SK-N-SH (cell line): ENCODE data around the gene PAXX. TPM values are rescaled to one million over a fixed set of nuclear protein-coding genes. Genes with fewer than 3 reads are reported as not detected.

Experiments
- CTCF ChIA-PET: fragments of 300-600, 350-600 bp; formaldehyde crosslinking; extraction: SDS; loops from one replicate; lab custom pipeline; 2021; lab: Yijun Ruan, JAX
- POLR2A ChIA-PET: fragments of 350-600 bp; sonication (Branson Sonifier 250); formaldehyde crosslinking; extraction: SDS; loops from one replicate; lab custom pipeline; 2020; ENCODE audit warnings: antibody characterized with exemption, inconsistent platforms; lab: Yijun Ruan, JAX
- DNase-seq: peaks from one replicate; pipeline ENCODE4 v3.0.0; 2012
- H2AFZ ChIP-seq: fragments of 200-600 bp; sonication (generic); 2 replicates; pipeline ENCODE4 v1.8.1; 2016; ENCODE audit warnings: antibody characterized with exemption, mild to moderate bottlenecking, low read depth
- H3F3A ChIP-seq: fragments of 200-600 bp; sonication (generic); replicated peaks from 2 replicates; pipeline ENCODE3; 2016; ENCODE audit warnings: antibody characterized with exemption, mild to moderate bottlenecking; ENCODE audit not compliant: insufficient read depth
- H3K27ac ChIP-seq, 2 experiments: fragments of 200-500 bp in 1 of 2; fragments of 200-600 bp in 1 of 2; sonication (Bioruptor generic) in 1 of 2; sonication (generic), shearing (Covaris generic) in 1 of 2; 2 replicates each; pipeline versions ENCODE4 v1.5.1 to v1.6.1; 2014 to 2016; ENCODE audit warnings: low read depth in 2 of 2, inconsistent platforms in 1 of 2, low read length in 1 of 2, mild to moderate bottlenecking in 1 of 2, mixed read lengths in 1 of 2
- H3K27me3 ChIP-seq: fragments of 200-600 bp; sonication (generic), shearing (Covaris generic); 2 replicates; pipeline ENCODE4 v1.6.1; 2016; ENCODE audit warnings: mixed run types; ENCODE audit not compliant: insufficient read depth
- H3K36me3 ChIP-seq, 2 experiments: fragments of 200-500 bp in 1 of 2; fragments of 200-600 bp in 1 of 2; sonication (Bioruptor generic) in 1 of 2; sonication (generic) in 1 of 2; replicated peaks in 1 of 2; 2 replicates each; pipeline versions ENCODE3 to v1.5.1; 2014 to 2016; ENCODE audit warnings: low read length in 1 of 2, mild to moderate bottlenecking in 1 of 2; ENCODE audit not compliant: insufficient read depth in 2 of 2, control insufficient read depth in 1 of 2
- H3K4me1 ChIP-seq, 2 experiments: fragments of 200-500 bp in 1 of 2; fragments of 200-600 bp in 1 of 2; sonication (Bioruptor generic) in 1 of 2; sonication (generic), shearing (Covaris generic) in 1 of 2; 2 replicates each; pipeline versions ENCODE4 v1.5.1 to v1.6.1; 2014 to 2016; ENCODE audit warnings: low read depth in 1 of 2, low read length in 1 of 2, mixed run types in 1 of 2; ENCODE audit not compliant: insufficient read depth in 2 of 2, control insufficient read depth in 1 of 2
- H3K4me2 ChIP-seq: fragments of 200-600 bp; sonication (generic), shearing (Covaris generic); 2 replicates; pipeline ENCODE4 v1.6.1; 2017; ENCODE audit warnings: mixed run types
- H3K4me3 ChIP-seq, 2 experiments: fragments of 200-500 bp in 1 of 2; fragments of 200-600 bp in 1 of 2; sonication (Bioruptor generic) in 1 of 2; sonication (generic), shearing (Covaris generic) in 1 of 2; 2 replicates each; pipeline versions ENCODE4 v1.5.1 to v1.8.1; 2014 to 2016; ENCODE audit warnings: low read depth in 2 of 2, inconsistent platforms in 1 of 2, low read length in 1 of 2, mild to moderate bottlenecking in 1 of 2, mixed read lengths in 1 of 2, moderate library complexity in 1 of 2
- H3K79me2 ChIP-seq: fragments of 200-600 bp; sonication (generic); 2 replicates; pipeline ENCODE4 v1.8.1; 2017; ENCODE audit warnings: mild to moderate bottlenecking; ENCODE audit not compliant: insufficient read depth
- H3K9ac ChIP-seq: fragments of 200-600 bp; sonication (generic); 2 replicates; pipeline ENCODE4 v1.6.1; 2017; ENCODE audit warnings: mixed run types
- H3K9me2 ChIP-seq: fragments of 200-600 bp; sonication (generic); 2 replicates; pipeline ENCODE4 v1.6.1; 2017; ENCODE audit warnings: mixed run types
- H3K9me3 ChIP-seq: fragments of 200-600 bp; sonication (generic); 2 replicates; pipeline ENCODE4 v1.6.1; 2017; ENCODE audit warnings: mixed run types, mild to moderate bottlenecking, moderate library complexity
- H4K20me1 ChIP-seq: fragments of 200-600 bp; sonication (generic); 2 replicates; pipeline ENCODE4 v1.6.1; 2017; ENCODE audit warnings: mild to moderate bottlenecking, mixed run types; ENCODE audit not compliant: insufficient read depth
- IRF3 ChIP-seq: fragments of 150-350 bp; IDR thresholded peaks from 2 replicates; pipeline ENCODE4 v1.6.1; 2016; ENCODE audit warnings: mild to moderate bottlenecking, low read depth, low read length
- JUND ChIP-seq: IDR thresholded peaks from 2 replicates; pipeline ENCODE4 v1.4.0; 2012
- MEF2A ChIP-seq: IDR thresholded peaks from 2 replicates; pipeline ENCODE4 v1.4.0; 2012; ENCODE audit warnings: low read depth, borderline replicate concordance
- NRF1 ChIP-seq: IDR thresholded peaks from 2 replicates; pipeline ENCODE4 v1.6.1; 2012; ENCODE audit warnings: low read depth, mild to moderate bottlenecking, low read length
- POLR2AphosphoS5 ChIP-seq: IDR thresholded peaks from 2 replicates; pipeline ENCODE4 v1.6.1; 2012; ENCODE audit warnings: low read depth, low read length
- RFX5 ChIP-seq: IDR thresholded peaks from 2 replicates; pipeline ENCODE4 v1.6.1; 2012; ENCODE audit warnings: mild to moderate bottlenecking, improper control_type of control experiment, low read length
- RXRA ChIP-seq: IDR thresholded peaks from 2 replicates; pipeline ENCODE4 v1.4.0; 2012; ENCODE audit warnings: low read depth, mild to moderate bottlenecking, borderline replicate concordance
- TEAD4 ChIP-seq: IDR thresholded peaks from 2 replicates; pipeline ENCODE4 v1.4.0; 2012; ENCODE audit warnings: mild to moderate bottlenecking, borderline replicate concordance; ENCODE audit not compliant: insufficient read depth
- USF1 ChIP-seq: IDR thresholded peaks from 2 replicates; pipeline ENCODE4 v1.4.0; 2012; ENCODE audit warnings: low read depth, borderline replicate concordance
- WGBS: methylation state at CpG from one replicate; pipeline ENCODE4 v1.1.6; 2017; ENCODE audit warnings: low lambda C conversion rate; 5-methylcytosine and 5-hydroxymethylcytosine counted together
- polyA plus RNA-seq, 3 experiments: library from polyadenylated mRNA; depleted of rRNA; stranded (reverse); fragments of >200 nt; gene quantifications; 2 replicates each; pipeline ENCODE4 v1.2.3, GENCODE V29; 2012
- TF ChIP-seq, protein P1 (sequence below): IDR thresholded peaks from 2 replicates; pipeline ENCODE4 v1.4.0; 2012; ENCODE audit warnings: low read depth, borderline replicate concordance

Gene PAXX
- polyA plus RNA-seq, 1 of the 3 experiments (the other 2 are of a cell fraction), result 52.9 TPM

DNA sequence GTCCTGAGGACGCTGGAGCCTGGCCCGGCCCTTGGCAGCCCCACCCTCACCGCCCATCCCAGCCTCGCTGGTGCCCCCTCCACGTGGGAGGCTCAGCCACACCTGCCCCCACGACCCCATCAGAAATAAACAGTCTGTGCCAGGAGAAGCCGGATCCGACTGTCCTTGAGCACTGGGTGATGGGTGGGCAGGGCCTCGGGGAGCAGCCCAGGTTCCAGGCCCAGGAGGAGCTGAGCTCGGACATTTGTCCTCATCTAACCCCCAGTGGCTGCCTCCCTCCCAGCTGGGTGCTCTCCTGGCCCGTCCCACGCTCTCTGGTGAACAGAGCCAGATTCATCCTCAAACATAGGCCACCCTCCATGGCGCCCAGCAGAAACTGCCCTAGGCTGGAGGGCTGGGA is 19.5 kb upstream of the PAXX start:
- no peak overlapping the region for H3K4me2 ChIP-seq
- peaks cover 0 to 23% of the 10 kb centered on the region in 2 experiments; a peak in 1 of 4 replicates for H3K4me1 ChIP-seq
- H3K27me3 ChIP-seq, result no peaks in the 10 kb centered on the region
- no peaks in the 10 kb centered on the region for H3K9me2 ChIP-seq
- ChIA-PET POLR2A (interaction anchor here (1.5 kb wide), 1 partner anchor 22 kb away, joined by 4 read pairs; no protein-coding TSS in a partner anchor), CTCF (interaction anchor here (0.7 to 4.4 kb wide), 3 partner anchors 25 to 63 kb away, joined by 3 to 24 read pairs (median 3); no protein-coding TSS in a partner anchor)
- no peaks in the 10 kb centered on the region for H3K79me2 ChIP-seq
- H4K20me1 ChIP-seq, result no peaks in the 10 kb centered on the region
- no peak overlapping the region for H3K27ac ChIP-seq
- no peaks in the 10 kb centered on the region for H3K9me3 ChIP-seq
- no peaks in the 10 kb centered on the region for H3F3A ChIP-seq
- no peak overlapping the region for H2AFZ ChIP-seq
- no peak overlapping the region for H3K9ac ChIP-seq
- DNase-seq, result no peak
- H3K4me3 ChIP-seq, result no peak overlapping the region
- H3K36me3 ChIP-seq, result no peaks in the 10 kb centered on the region
- TF ChIP-seq RXRA (no peak), RFX5 (no peak), USF1 (no peak)
- TF ChIP-seq, all 33 proteins: peak for 0
- 45% methylated on average over 12 of the region's 13 CpGs for WGBS

- Histone ChIP-seq H3K9me3 (no peaks in the 10 kb centered on the region), H3K27ac (no peak overlapping the region), H3K9ac (no peak overlapping the region), H3K4me2 (no peak overlapping the region), H4K20me1 (no peaks in the 10 kb centered on the region), H3K4me3 (no peak overlapping the region), H3K4me1 (peaks cover 0 to 25% of the 10 kb centered on the region in 2 experiments; a peak in 1 of 4 replicates), H3F3A (no peaks in the 10 kb centered on the region), H3K9me2 (no peaks in the 10 kb centered on the region), H3K36me3 (no peaks in the 10 kb centered on the region), H3K27me3 (no peaks in the 10 kb centered on the region), H3K79me2 (no peaks in the 10 kb centered on the region), H2AFZ (no peak overlapping the region)
- WGBS, result 81% methylated on average over 14 of the region's 29 CpGs
- ChIA-PET POLR2A (interaction anchor here (1.5 kb wide), 1 partner anchor 23 kb away, joined by 4 read pairs; no protein-coding TSS in a partner anchor), CTCF (interaction anchor here (0.7 to 4.4 kb wide), 2 partner anchors 26 to 61 kb away, joined by 3 to 24 read pairs; no protein-coding TSS in a partner anchor)
- no peak for DNase-seq
- TF ChIP-seq TEAD4 (no peak), JUND (no peak), MEF2A (no peak), IRF3 (no peak), NRF1 (no peak), POLR2AphosphoS5 (no peak)
- TF ChIP-seq, protein P1, sequence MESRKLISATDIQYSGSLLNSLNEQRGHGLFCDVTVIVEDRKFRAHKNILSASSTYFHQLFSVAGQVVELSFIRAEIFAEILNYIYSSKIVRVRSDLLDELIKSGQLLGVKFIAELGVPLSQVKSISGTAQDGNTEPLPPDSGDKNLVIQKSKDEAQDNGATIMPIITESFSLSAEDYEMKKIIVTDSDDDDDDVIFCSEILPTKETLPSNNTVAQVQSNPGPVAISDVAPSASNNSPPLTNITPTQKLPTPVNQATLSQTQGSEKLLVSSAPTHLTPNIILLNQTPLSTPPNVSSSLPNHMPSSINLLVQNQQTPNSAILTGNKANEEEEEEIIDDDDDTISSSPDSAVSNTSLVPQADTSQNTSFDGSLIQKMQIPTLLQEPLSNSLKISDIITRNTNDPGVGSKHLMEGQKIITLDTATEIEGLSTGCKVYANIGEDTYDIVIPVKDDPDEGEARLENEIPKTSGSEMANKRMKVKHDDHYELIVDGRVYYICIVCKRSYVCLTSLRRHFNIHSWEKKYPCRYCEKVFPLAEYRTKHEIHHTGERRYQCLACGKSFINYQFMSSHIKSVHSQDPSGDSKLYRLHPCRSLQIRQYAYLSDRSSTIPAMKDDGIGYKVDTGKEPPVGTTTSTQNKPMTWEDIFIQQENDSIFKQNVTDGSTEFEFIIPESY, result no peak
These were observed 18.3 kb upstream of the PAXX start for GRCh38 chr9:136973618-136974617.
